OCI-LY3 (cell line): Measurements from ENCODE around the gene SCRN2.
A peak's percentile ranks its signal among the peaks of the same experiment; 100 is the strongest.

Experiments
- H2AFZ ChIP-seq: fragments of 200-600, 300-600 bp; shearing (Covaris generic); 2 replicates; pipeline ENCODE4 v1.6.0; 2014; ENCODE audit warnings: antibody characterized with exemption, low read depth, low read length
- H3K27ac ChIP-seq: fragments of 200-600, 300-600 bp; sonication (generic); 2 replicates; pipeline ENCODE4 v1.5.1; 2014; ENCODE audit warnings: mild to moderate bottlenecking, low read length, moderate library complexity, mixed read lengths
- H3K27me3 ChIP-seq: fragments of 200-600, 300-600 bp; sonication (generic); 2 replicates; pipeline ENCODE4 v1.6.1; 2014; ENCODE audit warnings: low read depth, low read length, mixed read lengths
- H3K36me3 ChIP-seq: fragments of 200-600, 300-600 bp; sonication (generic); replicated peaks from 2 replicates; pipeline ENCODE3; 2014; ENCODE audit warnings: low read depth, low read length, mixed read lengths
- H3K4me1 ChIP-seq: fragments of 300-600, 200-600 bp; sonication (generic); 2 replicates; pipeline ENCODE4 v1.6.1; 2014; ENCODE audit warnings: low read length, mixed read lengths
- H3K4me2 ChIP-seq: fragments of 200-600, 300-600 bp; sonication (generic); 2 replicates; pipeline ENCODE4 v1.6.1; 2014; ENCODE audit warnings: low read length, mixed read lengths
- H3K4me3 ChIP-seq: fragments of 300-600, 200-600 bp; sonication (generic); 2 replicates; pipeline ENCODE4 v1.5.1; 2014; ENCODE audit warnings: antibody characterized with exemption, mild to moderate bottlenecking, low read length, moderate library complexity
- H3K79me2 ChIP-seq: fragments of 300-600, 200-600 bp; shearing (Covaris generic); 2 replicates; pipeline ENCODE4 v1.6.1; 2014; ENCODE audit warnings: mild to moderate bottlenecking, low read length, mixed read lengths
- H3K9ac ChIP-seq: fragments of 300-600, 200-600 bp; shearing (Covaris generic); 2 replicates; pipeline ENCODE4 v1.6.0; 2014; ENCODE audit warnings: mild to moderate bottlenecking, low read length, moderate library complexity
- H3K9me3 ChIP-seq: fragments of 200-600, 300-600 bp; shearing (Covaris generic); 2 replicates; pipeline ENCODE4 v1.6.1; 2014; ENCODE audit warnings: low read length, mixed read lengths; ENCODE audit not compliant: insufficient read depth
- H4K20me1 ChIP-seq: fragments of 200-600, 300-600 bp; sonication (generic); 2 replicates; pipeline ENCODE4 v1.6.1; 2016; ENCODE audit warnings: low read length, mixed read lengths; ENCODE audit not compliant: insufficient read depth
- EZH2phosphoT487 ChIP-seq: fragments of 200-600 bp; shearing (Covaris generic); IDR thresholded peaks from 2 replicates; pipeline ENCODE4 v1.6.1; 2018; ENCODE audit warnings: antibody characterized with exemption, mixed run types, low read depth
- TF ChIP-seq, protein P1 (sequence below): fragments of 200-600, 300-600 bp; sonication (generic); IDR thresholded peaks from 2 replicates; pipeline ENCODE4 v1.5.1; 2014; ENCODE audit warnings: antibody characterized with exemption, low read length, low read depth

SCRN2 gene

DNA sequence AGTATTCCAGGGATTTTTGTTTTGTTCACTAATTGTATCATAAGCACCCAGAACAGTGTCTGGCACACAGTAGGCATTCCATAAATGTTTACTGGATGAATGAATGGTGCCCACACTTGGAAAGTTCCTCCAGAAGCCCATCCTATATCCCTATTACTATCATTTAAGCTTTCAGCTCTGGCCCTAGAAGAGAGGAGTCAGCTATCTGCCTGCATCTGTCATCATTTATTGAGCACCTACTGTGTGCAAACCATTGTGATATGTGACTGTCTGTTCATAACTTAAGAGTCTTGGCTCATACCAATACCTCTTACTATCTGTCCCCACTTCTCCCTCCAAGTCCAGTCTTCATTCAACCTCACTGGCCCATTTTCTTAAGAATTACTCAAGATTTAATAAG is 30.0 kb upstream of the SCRN2 start:
- Histone ChIP-seq H3K4me1 (peaks cover 86% of the 10 kb centered on the region), H3K79me2 (no peaks in the 10 kb centered on the region), H3K36me3 (no peaks in the 10 kb centered on the region), H3K27ac (peak overlapping the region; percentile 98), H3K9ac (peak overlapping the region; percentile 93; the same call in 1 of the 2 replicates), H4K20me1 (no peaks in the 10 kb centered on the region), H3K4me3 (peak overlapping the region; percentile 19; the same call in 1 of the 2 replicates), H3K9me3 (no peaks in the 10 kb centered on the region), H3K27me3 (no peaks in the 10 kb centered on the region), H2AFZ (no peak overlapping the region), H3K4me2 (peak overlapping the region; percentile 88)
- TF ChIP-seq, protein P1, sequence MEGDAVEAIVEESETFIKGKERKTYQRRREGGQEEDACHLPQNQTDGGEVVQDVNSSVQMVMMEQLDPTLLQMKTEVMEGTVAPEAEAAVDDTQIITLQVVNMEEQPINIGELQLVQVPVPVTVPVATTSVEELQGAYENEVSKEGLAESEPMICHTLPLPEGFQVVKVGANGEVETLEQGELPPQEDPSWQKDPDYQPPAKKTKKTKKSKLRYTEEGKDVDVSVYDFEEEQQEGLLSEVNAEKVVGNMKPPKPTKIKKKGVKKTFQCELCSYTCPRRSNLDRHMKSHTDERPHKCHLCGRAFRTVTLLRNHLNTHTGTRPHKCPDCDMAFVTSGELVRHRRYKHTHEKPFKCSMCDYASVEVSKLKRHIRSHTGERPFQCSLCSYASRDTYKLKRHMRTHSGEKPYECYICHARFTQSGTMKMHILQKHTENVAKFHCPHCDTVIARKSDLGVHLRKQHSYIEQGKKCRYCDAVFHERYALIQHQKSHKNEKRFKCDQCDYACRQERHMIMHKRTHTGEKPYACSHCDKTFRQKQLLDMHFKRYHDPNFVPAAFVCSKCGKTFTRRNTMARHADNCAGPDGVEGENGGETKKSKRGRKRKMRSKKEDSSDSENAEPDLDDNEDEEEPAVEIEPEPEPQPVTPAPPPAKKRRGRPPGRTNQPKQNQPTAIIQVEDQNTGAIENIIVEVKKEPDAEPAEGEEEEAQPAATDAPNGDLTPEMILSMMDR: no peak
- TF ChIP-seq EZH2phosphoT487: no peak

DNA sequence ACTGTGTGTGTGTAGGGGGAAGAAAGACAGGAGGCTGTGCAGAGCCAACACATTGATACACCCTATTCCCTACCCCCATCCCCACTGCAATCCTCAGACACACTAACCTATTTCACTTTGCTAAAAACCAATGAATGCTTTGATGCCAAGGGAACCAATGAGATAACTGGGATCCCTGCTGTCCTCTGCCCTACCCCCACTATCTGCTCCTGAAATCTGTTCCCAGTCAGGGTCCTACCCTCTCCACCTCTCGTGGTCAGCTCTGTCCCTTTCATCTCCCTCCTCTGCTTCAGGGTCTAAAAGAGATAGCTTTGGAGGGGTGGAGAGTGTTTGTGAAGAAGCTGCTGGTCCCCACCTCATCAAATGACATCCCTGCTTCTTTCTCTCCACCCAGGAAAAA is 29.0 kb upstream of the SCRN2 start:
- H4K20me1 ChIP-seq: no peaks in the 10 kb centered on the region
- peaks cover 86% of the 10 kb centered on the region for H3K4me1 ChIP-seq
- peak overlapping the region; percentile 98 for H3K27ac ChIP-seq
- peak overlapping the region; percentile 28; the same call in 1 of the 2 replicates for H2AFZ ChIP-seq
- H3K4me2 ChIP-seq: peak overlapping the region; percentile 21
- peak overlapping the region; percentile 93; the same call in 1 of the 2 replicates for H3K9ac ChIP-seq
- H3K27me3 ChIP-seq: no peaks in the 10 kb centered on the region
- H3K79me2 ChIP-seq: no peaks in the 10 kb centered on the region
- no peak overlapping the region for H3K4me3 ChIP-seq
- no peaks in the 10 kb centered on the region for H3K36me3 ChIP-seq
- no peak for TF ChIP-seq EZH2phosphoT487
- TF ChIP-seq, protein P1: no peak
- H3K9me3 ChIP-seq: no peaks in the 10 kb centered on the region

DNA sequence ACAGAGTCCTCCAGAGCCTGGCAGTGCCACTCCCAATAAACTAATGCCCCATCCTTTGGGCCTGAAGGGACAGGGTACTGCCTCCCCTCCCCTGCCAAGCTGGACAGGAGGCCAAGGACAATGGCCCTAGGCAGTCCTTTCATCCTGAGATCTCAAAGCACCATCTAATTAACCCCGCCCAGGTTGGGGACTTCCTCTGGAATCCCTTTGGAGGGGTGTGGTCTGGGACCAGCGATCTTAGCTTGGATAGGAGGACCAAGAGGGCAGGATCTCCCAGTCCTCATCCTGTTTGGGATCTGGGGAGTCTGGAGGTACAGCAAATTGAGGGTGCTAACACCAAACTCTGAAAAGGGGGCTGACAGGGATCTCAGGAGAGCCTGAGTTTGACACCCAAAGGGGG is 28.0 kb upstream of the SCRN2 start:
- H3K27me3 ChIP-seq: no peaks in the 10 kb centered on the region
- H3K4me2 ChIP-seq: 0 out of 2 replicates have a peak overlapping the region, but pooled peaks have one; percentile 21
- H3K9ac ChIP-seq: peak overlapping the region; percentile 93; the same call in 1 of the 2 replicates
- no peaks in the 10 kb centered on the region for H3K79me2 ChIP-seq
- no peaks in the 10 kb centered on the region for H3K36me3 ChIP-seq
- no peak for TF ChIP-seq EZH2phosphoT487
- TF ChIP-seq, protein P1: no peak
- H3K4me1 ChIP-seq: peaks cover 86% of the 10 kb centered on the region
- no peaks in the 10 kb centered on the region for H3K9me3 ChIP-seq
- H3K4me3 ChIP-seq: no peak overlapping the region
- H2AFZ ChIP-seq: no peak overlapping the region
- H3K27ac ChIP-seq: peak overlapping the region; percentile 98
- no peaks in the 10 kb centered on the region for H4K20me1 ChIP-seq

DNA sequence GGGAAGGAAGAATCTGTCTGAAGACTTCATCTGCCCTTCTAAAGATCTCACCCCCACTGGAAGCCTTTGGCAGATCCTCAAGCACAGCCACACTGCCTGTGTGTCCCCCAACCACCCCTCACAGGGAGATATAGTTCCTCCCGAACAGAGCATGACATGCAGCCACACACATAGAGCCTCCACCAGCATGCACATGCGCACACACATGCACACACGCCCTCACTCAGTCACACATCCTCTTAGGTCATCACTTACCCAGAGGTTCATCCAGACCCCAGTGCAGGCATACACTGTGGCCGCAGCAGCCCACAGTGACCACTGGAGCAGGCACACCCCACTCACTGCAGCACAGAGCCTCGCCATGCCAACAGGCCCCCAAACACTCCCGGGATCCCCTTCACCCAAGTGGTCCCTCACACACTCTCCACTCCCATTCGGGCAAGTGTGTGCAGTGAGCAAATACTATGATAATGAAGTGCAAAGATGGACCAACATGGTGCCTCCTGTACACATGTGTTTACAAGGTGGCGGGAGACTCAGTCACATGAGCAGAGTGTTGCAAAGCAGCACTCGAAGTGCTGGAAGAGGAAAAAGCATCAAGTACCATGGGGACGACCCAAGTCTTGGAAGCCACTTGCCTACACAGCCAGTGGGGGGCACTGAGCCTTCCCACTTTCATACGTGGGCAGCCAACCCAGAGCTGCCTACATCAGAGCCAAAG is 26.9 kb upstream of the SCRN2 start:
- Histone ChIP-seq H3K79me2 (no peaks in the 10 kb centered on the region), H3K4me2 (no peak overlapping the region), H3K4me1 (peaks cover 80% of the 10 kb centered on the region), H3K27me3 (no peaks in the 10 kb centered on the region), H3K36me3 (no peaks in the 10 kb centered on the region), H2AFZ (no peak overlapping the region), H3K27ac (peak overlapping the region; percentile 6; the same call in 1 of the 2 replicates), H3K9me3 (no peaks in the 10 kb centered on the region), H3K9ac (no peak overlapping the region; the same call in 1 of the 2 replicates), H4K20me1 (no peaks in the 10 kb centered on the region), H3K4me3 (no peak overlapping the region)
- TF ChIP-seq, protein P1: no peak
- TF ChIP-seq EZH2phosphoT487: no peak
